Jurkat, Clone E6-1 (cell line): Measurements from ENCODE around the gene MTRR. TPM values are rescaled to one million over a fixed set of nuclear protein-coding genes. Genes with fewer than 3 reads are reported as not detected.

Source experiments
- DNase-seq: peaks from one replicate; pipeline ENCODE4 v3.0.0-alpha.2; 2011; ENCODE audit warnings: low read depth, low spot score
- H3K4me3 ChIP-seq: 2 replicates; pipeline ENCODE4 v1.5.1; 2011; ENCODE audit warnings: mild to moderate bottlenecking, low read length, control low read depth, moderate library complexity
- polyA plus RNA-seq: library from polyadenylated mRNA; unstranded; fragments of >200 nt; gene quantifications from one replicate; pipeline ENCODE4 v1.2.1, GENCODE V29; 2012; ENCODE audit warnings: missing spikeins; ENCODE audit not compliant: insufficient read length, insufficient read depth

The MTRR gene
- 74.0 TPM for polyA plus RNA-seq

GRCh38 chr5:7868773-7869473, at the start of gene MTRR, which contains the start of gene FASTKD3:
Gene MTRR (plus strand): TSS chr5:7869148. CDS start chr5:7870795, 1,647 bp downstream.
Gene FASTKD3 (minus strand): TSS chr5:7869031. CDS start chr5:7868083, 948 bp downstream.
- H3K4me3 ChIP-seq: peak within 1 kb of the TSS; percentile 93
- peak; percentile 89 for DNase-seq

- H3K4me3 ChIP-seq: no peak overlapping the region
- no peak for DNase-seq
Observed at GRCh38 chr5:7822449-7822848, 46.5 kb upstream of the MTRR start.

GRCh38 chr5:7823594-7823993, 45.4 kb upstream of the MTRR start:
- no peak overlapping the region for H3K4me3 ChIP-seq
- DNase-seq: no peak

- H3K4me3 ChIP-seq: no peak overlapping the region
- DNase-seq: no peak
Observed at GRCh38 chr5:7824995-7825394, 44.0 kb upstream of the MTRR start.

- no peak overlapping the region for H3K4me3 ChIP-seq
- DNase-seq: no peak
Observed at GRCh38 chr5:7825630-7826029, 43.3 kb upstream of the MTRR start.

- H3K4me3 ChIP-seq: no peak overlapping the region
- no peak for DNase-seq
Observed at GRCh38 chr5:7827610-7828009, 41.3 kb upstream of the MTRR start.

- H3K4me3 ChIP-seq: no peak overlapping the region
- DNase-seq: no peak
Observed at GRCh38 chr5:7828269-7828668, 40.7 kb upstream of the MTRR start.

GRCh38 chr5:7834982-7835381, 34.0 kb upstream of the MTRR start:
- no peak overlapping the region for H3K4me3 ChIP-seq
- DNase-seq: no peak

- no peak overlapping the region for H3K4me3 ChIP-seq
- no peak for DNase-seq
Observed at GRCh38 chr5:7837403-7837802, 31.5 kb upstream of the MTRR start.

- no peak overlapping the region for H3K4me3 ChIP-seq
- no peak for DNase-seq
Observed at GRCh38 chr5:7842531-7842930, 26.4 kb upstream of the MTRR start.

GRCh38 chr5:7844901-7845300, 24.0 kb upstream of the MTRR start:
- H3K4me3 ChIP-seq: no peak overlapping the region
- DNase-seq: no peak

GRCh38 chr5:7845557-7845956, 23.4 kb upstream of the MTRR start:
- no peak overlapping the region for H3K4me3 ChIP-seq
- DNase-seq: no peak

- H3K4me3 ChIP-seq: no peak overlapping the region
- no peak for DNase-seq
Observed at GRCh38 chr5:7846327-7846726, 22.6 kb upstream of the MTRR start.

- no peak overlapping the region for H3K4me3 ChIP-seq
- no peak for DNase-seq
Observed at GRCh38 chr5:7848296-7848695, 20.7 kb upstream of the MTRR start.

- H3K4me3 ChIP-seq: no peak overlapping the region
- no peak for DNase-seq
Observed at GRCh38 chr5:7849681-7850394, 19.1 kb upstream of the MTRR start.

- DNase-seq: no peak
- H3K4me3 ChIP-seq: no peak within 1 kb of the TSS
Observed at GRCh38 chr5:7850395-7851239, 18.3 kb upstream of the MTRR start, which contains the start of gene CFAP90. Gene CFAP90 (minus strand): TSS chr5:7851133. CDS start chr5:7851021, 112 bp downstream.

- H3K4me3 ChIP-seq: no peak overlapping the region
- no peak for DNase-seq
Observed at GRCh38 chr5:7851240-7851592, 17.7 kb upstream of the MTRR start.

- H3K4me3 ChIP-seq: no peak overlapping the region
- DNase-seq: no peak
Observed at GRCh38 chr5:7851617-7852289, 17.2 kb upstream of the MTRR start.

GRCh38 chr5:7852542-7852941, 16.4 kb upstream of the MTRR start:
- DNase-seq: no peak
- H3K4me3 ChIP-seq: no peak overlapping the region
